GM23338 (cell line): ENCODE results near the gene HLA-DOA. TPM values are rescaled to one million over a fixed set of nuclear protein-coding genes. Genes with fewer than 3 reads are reported as not detected.

Source experiments
- ATAC-seq: fragments of 200-7000 bp; cut with Tn5 transposase; 3 replicates; pipeline ENCODE4 v1.9.1; 2020
- DNase-seq: peaks from one replicate; pipeline ENCODE4 v3.0.0-alpha.2; 2015; ENCODE audit warnings: low spot score
- H2AFZ ChIP-seq: fragments of 200-600 bp; sonication (generic); 2 replicates; pipeline ENCODE4 v1.8.0; 2016; ENCODE audit warnings: antibody characterized with exemption, mild to moderate bottlenecking, moderate library complexity
- H3F3A ChIP-seq: fragments of 200-600 bp; sonication (generic); replicated peaks from 2 replicates; pipeline ENCODE4 v1.8.0; 2017; ENCODE audit warnings: antibody characterized with exemption, mixed run types, low read depth
- H3K27ac ChIP-seq: fragments of 200-600 bp; sonication (generic); 2 replicates; pipeline ENCODE4 v1.6.1; 2016; ENCODE audit warnings: low read depth
- H3K27me3 ChIP-seq: fragments of 200-600 bp; sonication (generic); 2 replicates; pipeline ENCODE4 v1.8.0; 2016; ENCODE audit warnings: mild to moderate bottlenecking, mixed run types, moderate library complexity; ENCODE audit not compliant: insufficient read depth
- H3K36me3 ChIP-seq: fragments of 200-600 bp; sonication (generic); 2 replicates; pipeline ENCODE4 v1.8.0; 2016; ENCODE audit warnings: mild to moderate bottlenecking; ENCODE audit not compliant: insufficient read depth
- H3K4me1 ChIP-seq: fragments of 200-600 bp; sonication (generic); 2 replicates; pipeline ENCODE4 v1.8.0; 2016; ENCODE audit warnings: mild to moderate bottlenecking, moderate library complexity; ENCODE audit not compliant: insufficient read depth
- H3K4me2 ChIP-seq: fragments of 200-600 bp; sonication (generic); 2 replicates; pipeline ENCODE4 v1.7.1; 2017; ENCODE audit warnings: mixed run types
- H3K4me3 ChIP-seq: fragments of 200-600 bp; sonication (generic); 2 replicates; pipeline ENCODE4 v1.6.1; 2016; ENCODE audit warnings: mixed run types
- H3K79me2 ChIP-seq: fragments of 200-600 bp; sonication (generic); replicated peaks from 2 replicates; pipeline ENCODE4 v1.8.0; 2017; ENCODE audit warnings: mild to moderate bottlenecking; ENCODE audit not compliant: insufficient read depth
- H3K9me2 ChIP-seq: fragments of 200-600 bp; sonication (generic); 2 replicates; pipeline ENCODE4 v1.8.0; 2017; ENCODE audit not compliant: insufficient read depth
- H4K20me1 ChIP-seq: fragments of 200-600 bp; sonication (generic); replicated peaks from 2 replicates; pipeline ENCODE4 v1.8.0; 2017; ENCODE audit warnings: mild to moderate bottlenecking; ENCODE audit not compliant: insufficient read depth
- H3K27ac Mint-ChIP-seq: 2 replicates; pipeline ENCODE4 v1.8.0; 2020; ENCODE audit warnings: inconsistent platforms, mild to moderate bottlenecking, moderate library complexity, mixed read lengths
- H3K27me3 Mint-ChIP-seq: 3 replicates; pipeline ENCODE4 v1.8.0; 2022; ENCODE audit warnings: low read depth, mild to moderate bottlenecking, moderate library complexity, mixed read lengths, inconsistent platforms; ENCODE audit not compliant: insufficient read depth, poor library complexity
- H3K36me3 Mint-ChIP-seq: 3 replicates; pipeline ENCODE4 v1.8.0; 2021; ENCODE audit warnings: low read depth, mild to moderate bottlenecking, inconsistent platforms, moderate library complexity, mixed read lengths
- H3K4me1 Mint-ChIP-seq: 3 replicates; pipeline ENCODE4 v1.8.0; 2020; ENCODE audit warnings: mild to moderate bottlenecking, inconsistent platforms, mixed read lengths
- H3K4me3 Mint-ChIP-seq: 3 replicates; pipeline ENCODE4 v1.8.0; 2021; ENCODE audit warnings: moderate library complexity, mild to moderate bottlenecking, inconsistent platforms, mixed read lengths
- H3K9me3 Mint-ChIP-seq: 3 replicates; pipeline ENCODE4 v1.8.0; 2020; ENCODE audit warnings: moderate library complexity, mild to moderate bottlenecking, inconsistent platforms, mixed read lengths
- CREB1 ChIP-seq: fragments of 250-450 bp; sonication (Bioruptor Pico); IDR thresholded peaks from 2 replicates; pipeline ENCODE4 v1.5.0; 2020; ENCODE audit warnings: low read depth, mild to moderate bottlenecking, moderate library complexity
- EZH2 ChIP-seq: fragments of 200-600 bp; sonication (generic); IDR thresholded peaks from one replicate; pipeline ENCODE4 v1.8.0; 2017; ENCODE audit warnings: antibody characterized with exemption, mild to moderate bottlenecking, low read depth; ENCODE audit not compliant: unreplicated experiment
- JUNB ChIP-seq: IDR thresholded peaks from one replicate; pipeline ENCODE4 v1.6.1; 2016; ENCODE audit warnings: antibody characterized with exemption; ENCODE audit not compliant: unreplicated experiment
- POLR2AphosphoS5 ChIP-seq: IDR thresholded peaks from 2 replicates; pipeline ENCODE4 v1.6.1; 2016; ENCODE audit warnings: antibody characterized with exemption, low read depth
- ZNF114 ChIP-seq: fragments of 250-450 bp; sonication (Bioruptor Pico); IDR thresholded peaks from 2 replicates; pipeline ENCODE4 v1.5.0; 2020; ENCODE audit warnings: mild to moderate bottlenecking, moderate library complexity
- ZNF331 ChIP-seq: fragments of 250-450 bp; sonication (Bioruptor Pico); IDR thresholded peaks from 2 replicates; pipeline ENCODE4 v1.5.0; 2020; ENCODE audit warnings: low read depth, mild to moderate bottlenecking, moderate library complexity
- polyA plus RNA-seq: library from polyadenylated mRNA; unstranded; fragments of >200 nt; fragmentation: Nextera tagmentation; extraction: Ambion mirVana; gene quantifications from 2 replicates; pipeline ENCODE4 v1.2.1, GENCODE V29; 2016
- total RNA-seq: library from RNA; depleted of rRNA; stranded (reverse); fragments of >200 nt; shearing (Covaris generic); gene quantifications from 2 replicates; pipeline ENCODE4 v1.2.3, GENCODE V29; 2014
- TF ChIP-seq, protein P1 (sequence below), 2 experiments: fragments of 200-600 bp in 1 of 2; sonication (generic) in 1 of 2; conservative IDR thresholded peaks; 2 replicates each; pipeline versions ENCODE4 v1.5.1 to v1.6.1; 2016 to 2017; ENCODE audit warnings: antibody characterized with exemption in 2 of 2, low read depth in 2 of 2, mild to moderate bottlenecking in 2 of 2, moderate library complexity in 1 of 2
- TF ChIP-seq, protein P2 (sequence below): IDR thresholded peaks from 2 replicates; pipeline ENCODE4 v1.6.1; 2016; ENCODE audit warnings: antibody characterized with exemption
- TF ChIP-seq, protein P3 (sequence below): IDR thresholded peaks from one replicate; pipeline ENCODE4 v1.6.1; 2018; ENCODE audit warnings: antibody characterized with exemption; ENCODE audit not compliant: unreplicated experiment

Gene HLA-DOA
- total and polyA plus RNA-seq, 2 experiments from 2014 or later, result 4.8 to 30.5 TPM

DNA sequence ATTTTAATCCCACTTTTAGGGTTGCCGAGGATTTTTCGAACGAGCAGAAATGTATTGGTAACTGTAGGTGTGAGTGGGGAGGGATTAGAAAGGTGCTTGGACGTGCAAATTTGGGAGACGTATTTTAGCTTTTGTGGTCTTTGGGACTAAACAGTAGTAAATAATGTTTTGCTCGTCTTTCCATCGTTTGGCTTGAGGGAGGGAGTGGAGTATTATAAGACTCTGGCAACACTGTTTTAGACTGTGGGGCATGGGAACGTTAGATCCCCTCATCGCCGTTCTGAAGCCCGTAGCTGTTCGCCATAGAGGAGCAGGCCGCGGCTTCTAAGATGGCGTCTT is 38.2 kb downstream of the HLA-DOA start:
- H3K36me3 ChIP-seq, result peaks cover 33% of the 10 kb centered on the region
- H2AFZ ChIP-seq, result no peak overlapping the region
- H3K4me3 ChIP-seq, result peak overlapping the region; percentile 99
- peak overlapping the region; percentile 100 for H3K27ac ChIP-seq
- peaks cover 73% of the 10 kb centered on the region for H3K79me2 ChIP-seq
- no peak for ATAC-seq
- Mint-ChIP-seq H3K27ac (peak overlapping the region; percentile 100), H3K27me3 (peaks cover 52% of the 10 kb centered on the region), H3K4me1 (peaks cover 26% of the 10 kb centered on the region), H3K9me3 (peaks cover 12% of the 10 kb centered on the region), H3K4me3 (peak overlapping the region; percentile 98), H3K36me3 (peaks cover 67% of the 10 kb centered on the region)
- no peaks in the 10 kb centered on the region for H3K9me2 ChIP-seq
- DNase-seq, result no peak
- H3K27me3 ChIP-seq, result no peaks in the 10 kb centered on the region
- H3K4me1 ChIP-seq, result peaks cover 26% of the 10 kb centered on the region; the same call in 1 of the 2 replicates
- TF ChIP-seq POLR2AphosphoS5 (0 out of 2 replicates have a peak, but pooled peaks have one; percentile 39), EZH2 (no peak)
- peaks cover 38% of the 10 kb centered on the region for H4K20me1 ChIP-seq
- H3K4me2 ChIP-seq, result peak overlapping the region; percentile 100
- peaks cover 43% of the 10 kb centered on the region for H3F3A ChIP-seq

DNA sequence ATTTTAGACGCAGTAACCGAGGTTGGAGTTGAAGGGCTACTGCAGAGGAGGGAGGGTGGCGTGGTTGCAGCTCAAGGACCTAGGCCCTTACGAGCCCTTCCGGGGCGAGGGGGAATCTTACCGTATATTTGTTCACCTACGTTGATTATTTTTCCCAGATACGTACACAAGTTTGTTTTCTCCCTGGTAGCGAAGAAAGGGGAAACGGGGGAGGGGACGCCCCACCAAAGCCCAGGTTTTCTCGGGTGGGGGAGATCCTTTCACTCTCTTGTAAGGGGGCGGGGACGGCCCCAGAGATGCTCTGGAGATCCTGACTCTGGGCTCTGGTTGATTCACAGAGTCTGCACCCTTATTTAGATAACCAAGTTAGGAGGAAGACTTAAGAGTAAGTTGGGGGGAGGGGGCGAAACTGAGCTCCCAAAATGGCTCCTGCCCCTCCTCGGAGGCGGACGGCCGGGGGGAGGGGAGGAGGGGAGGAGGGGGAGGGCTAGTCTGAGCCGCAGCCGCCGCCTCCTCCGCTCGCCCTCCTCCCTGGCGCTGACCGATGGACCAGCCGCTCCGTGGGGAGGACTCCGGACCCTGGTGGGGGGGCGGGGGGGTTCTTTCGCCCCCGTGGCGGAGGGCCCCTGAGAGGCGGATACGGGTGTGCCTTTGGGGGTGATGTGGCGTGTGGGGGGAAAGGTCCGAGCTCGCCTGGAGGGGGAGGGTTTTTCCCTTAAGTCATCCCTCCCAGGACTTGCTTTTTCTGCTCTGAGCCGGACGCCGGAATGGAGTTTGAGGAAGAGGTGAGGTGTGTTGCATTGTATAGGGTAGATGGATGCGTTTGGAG is 38.8 kb downstream of the HLA-DOA start:
- H3K79me2 ChIP-seq, result peaks cover 67% of the 10 kb centered on the region
- H3K36me3 ChIP-seq, result peaks cover 27% of the 10 kb centered on the region
- H4K20me1 ChIP-seq, result peaks cover 32% of the 10 kb centered on the region
- Mint-ChIP-seq H3K27me3 (peaks cover 49% of the 10 kb centered on the region), H3K9me3 (peaks cover 12% of the 10 kb centered on the region), H3K27ac (peak overlapping the region; percentile 100), H3K4me3 (peak overlapping the region; percentile 98), H3K4me1 (peaks cover 20% of the 10 kb centered on the region), H3K36me3 (peaks cover 61% of the 10 kb centered on the region)
- peaks cover 22% of the 10 kb centered on the region; the same call in 1 of the 2 replicates for H3K4me1 ChIP-seq
- ATAC-seq (peak; percentile 4), DNase-seq (peak; percentile 92)
- H3K4me3 ChIP-seq, result peak overlapping the region; percentile 99
- peak overlapping the region; percentile 100 for H3K4me2 ChIP-seq
- peak overlapping the region; percentile 100 for H3K27ac ChIP-seq
- H2AFZ ChIP-seq, result no peak overlapping the region
- H3K27me3 ChIP-seq, result no peaks in the 10 kb centered on the region
- peaks cover 38% of the 10 kb centered on the region for H3F3A ChIP-seq
- H3K9me2 ChIP-seq, result no peaks in the 10 kb centered on the region
- TF ChIP-seq, protein P1, sequence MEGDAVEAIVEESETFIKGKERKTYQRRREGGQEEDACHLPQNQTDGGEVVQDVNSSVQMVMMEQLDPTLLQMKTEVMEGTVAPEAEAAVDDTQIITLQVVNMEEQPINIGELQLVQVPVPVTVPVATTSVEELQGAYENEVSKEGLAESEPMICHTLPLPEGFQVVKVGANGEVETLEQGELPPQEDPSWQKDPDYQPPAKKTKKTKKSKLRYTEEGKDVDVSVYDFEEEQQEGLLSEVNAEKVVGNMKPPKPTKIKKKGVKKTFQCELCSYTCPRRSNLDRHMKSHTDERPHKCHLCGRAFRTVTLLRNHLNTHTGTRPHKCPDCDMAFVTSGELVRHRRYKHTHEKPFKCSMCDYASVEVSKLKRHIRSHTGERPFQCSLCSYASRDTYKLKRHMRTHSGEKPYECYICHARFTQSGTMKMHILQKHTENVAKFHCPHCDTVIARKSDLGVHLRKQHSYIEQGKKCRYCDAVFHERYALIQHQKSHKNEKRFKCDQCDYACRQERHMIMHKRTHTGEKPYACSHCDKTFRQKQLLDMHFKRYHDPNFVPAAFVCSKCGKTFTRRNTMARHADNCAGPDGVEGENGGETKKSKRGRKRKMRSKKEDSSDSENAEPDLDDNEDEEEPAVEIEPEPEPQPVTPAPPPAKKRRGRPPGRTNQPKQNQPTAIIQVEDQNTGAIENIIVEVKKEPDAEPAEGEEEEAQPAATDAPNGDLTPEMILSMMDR (conservative IDR thresholded peaks at IDR 0.05; ENCODE audit: low read depth in 2 of 2), result no peak
- TF ChIP-seq ZNF331 (CRISPR knock-in tag), result no peak
- no peak for TF ChIP-seq CREB1
- TF ChIP-seq, protein P2, sequence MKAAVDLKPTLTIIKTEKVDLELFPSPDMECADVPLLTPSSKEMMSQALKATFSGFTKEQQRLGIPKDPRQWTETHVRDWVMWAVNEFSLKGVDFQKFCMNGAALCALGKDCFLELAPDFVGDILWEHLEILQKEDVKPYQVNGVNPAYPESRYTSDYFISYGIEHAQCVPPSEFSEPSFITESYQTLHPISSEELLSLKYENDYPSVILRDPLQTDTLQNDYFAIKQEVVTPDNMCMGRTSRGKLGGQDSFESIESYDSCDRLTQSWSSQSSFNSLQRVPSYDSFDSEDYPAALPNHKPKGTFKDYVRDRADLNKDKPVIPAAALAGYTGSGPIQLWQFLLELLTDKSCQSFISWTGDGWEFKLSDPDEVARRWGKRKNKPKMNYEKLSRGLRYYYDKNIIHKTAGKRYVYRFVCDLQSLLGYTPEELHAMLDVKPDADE, result no peak
- no peak for TF ChIP-seq EZH2
- TF ChIP-seq, protein P3, sequence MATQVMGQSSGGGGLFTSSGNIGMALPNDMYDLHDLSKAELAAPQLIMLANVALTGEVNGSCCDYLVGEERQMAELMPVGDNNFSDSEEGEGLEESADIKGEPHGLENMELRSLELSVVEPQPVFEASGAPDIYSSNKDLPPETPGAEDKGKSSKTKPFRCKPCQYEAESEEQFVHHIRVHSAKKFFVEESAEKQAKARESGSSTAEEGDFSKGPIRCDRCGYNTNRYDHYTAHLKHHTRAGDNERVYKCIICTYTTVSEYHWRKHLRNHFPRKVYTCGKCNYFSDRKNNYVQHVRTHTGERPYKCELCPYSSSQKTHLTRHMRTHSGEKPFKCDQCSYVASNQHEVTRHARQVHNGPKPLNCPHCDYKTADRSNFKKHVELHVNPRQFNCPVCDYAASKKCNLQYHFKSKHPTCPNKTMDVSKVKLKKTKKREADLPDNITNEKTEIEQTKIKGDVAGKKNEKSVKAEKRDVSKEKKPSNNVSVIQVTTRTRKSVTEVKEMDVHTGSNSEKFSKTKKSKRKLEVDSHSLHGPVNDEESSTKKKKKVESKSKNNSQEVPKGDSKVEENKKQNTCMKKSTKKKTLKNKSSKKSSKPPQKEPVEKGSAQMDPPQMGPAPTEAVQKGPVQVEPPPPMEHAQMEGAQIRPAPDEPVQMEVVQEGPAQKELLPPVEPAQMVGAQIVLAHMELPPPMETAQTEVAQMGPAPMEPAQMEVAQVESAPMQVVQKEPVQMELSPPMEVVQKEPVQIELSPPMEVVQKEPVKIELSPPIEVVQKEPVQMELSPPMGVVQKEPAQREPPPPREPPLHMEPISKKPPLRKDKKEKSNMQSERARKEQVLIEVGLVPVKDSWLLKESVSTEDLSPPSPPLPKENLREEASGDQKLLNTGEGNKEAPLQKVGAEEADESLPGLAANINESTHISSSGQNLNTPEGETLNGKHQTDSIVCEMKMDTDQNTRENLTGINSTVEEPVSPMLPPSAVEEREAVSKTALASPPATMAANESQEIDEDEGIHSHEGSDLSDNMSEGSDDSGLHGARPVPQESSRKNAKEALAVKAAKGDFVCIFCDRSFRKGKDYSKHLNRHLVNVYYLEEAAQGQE, result no peak
- no peak for TF ChIP-seq JUNB
- no peak for TF ChIP-seq ZNF114 (CRISPR knock-in tag)
